GM19238 (cell line): ENCODE measurements around the gene HBE1.
"Not testable (repeated sequence)": the region's sequence is repeated elsewhere in the genome, so short reads cannot be mapped to it uniquely, and the experiment has no call there.

Experiments
- DNase-seq: peaks from one replicate; pipeline ENCODE4 v3.0.0; 2011; ENCODE audit warnings: low spot score; ENCODE audit not compliant: insufficient read length

The HBE1 gene

DNA sequence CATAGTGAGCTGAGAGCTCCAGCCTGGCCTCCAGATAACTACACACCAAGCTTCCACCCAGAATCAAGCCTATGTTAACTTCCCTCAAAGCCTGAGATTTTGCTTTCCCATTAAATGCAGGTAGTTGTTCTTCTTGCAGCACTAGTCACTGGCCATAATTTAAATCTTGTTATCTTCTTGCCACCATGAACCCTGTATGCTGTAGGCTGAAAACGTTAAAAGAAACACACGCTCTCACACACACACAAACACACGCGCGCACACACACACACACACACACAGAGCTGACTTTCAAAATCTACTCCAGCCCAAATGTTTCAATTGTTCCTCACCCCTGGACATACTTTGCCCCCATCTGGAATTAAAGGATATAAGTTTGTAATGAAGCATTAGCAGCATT is 16.3 kb downstream of the HBE1 start:
- not testable (repeated sequence) for DNase-seq

GRCh38 chr11:5252919-5253265 is 16.9 kb downstream of the HBE1 start:
- no peak for DNase-seq

DNA sequence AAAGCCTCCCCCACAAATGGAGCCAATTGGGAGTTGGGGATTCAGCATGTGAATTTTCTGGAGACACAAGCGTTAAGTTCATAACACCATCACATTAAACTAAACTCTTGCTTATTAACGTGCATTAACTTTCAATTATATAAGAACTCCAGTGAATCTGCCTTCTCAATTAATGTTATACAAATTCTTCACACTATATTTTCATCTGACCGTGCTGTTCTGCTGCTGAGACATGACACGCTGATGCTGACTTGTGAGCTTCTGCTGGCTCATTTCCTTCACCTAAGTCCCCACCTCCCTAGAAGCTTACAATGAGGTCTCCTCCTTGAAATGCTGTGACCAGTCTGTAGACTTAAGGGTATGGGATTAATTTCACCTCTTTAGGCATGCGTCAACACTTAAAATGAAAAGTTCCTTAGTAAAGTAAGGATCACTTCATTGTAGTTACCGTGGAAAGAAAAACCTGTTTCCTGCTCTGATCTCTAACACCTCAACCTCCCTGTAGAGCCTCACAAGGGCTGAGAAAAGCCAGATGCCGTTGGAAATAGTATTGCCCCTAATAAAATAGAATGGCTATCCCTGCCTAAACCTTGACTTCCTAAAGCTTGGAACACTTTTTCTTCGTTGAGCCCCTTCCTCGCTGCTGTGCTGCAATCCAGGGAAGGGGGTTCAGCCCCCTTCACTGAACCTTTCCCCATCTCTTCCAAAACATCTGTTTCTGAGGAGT is 17.4 kb downstream of the HBE1 start:
- DNase-seq: no peak

- DNase-seq: no peak
These were observed 18.0 kb downstream of the HBE1 start for GRCh38 chr11:5251746-5252145.

- no peak for DNase-seq
These were observed 19.1 kb downstream of the HBE1 start for GRCh38 chr11:5250543-5251204.

DNA sequence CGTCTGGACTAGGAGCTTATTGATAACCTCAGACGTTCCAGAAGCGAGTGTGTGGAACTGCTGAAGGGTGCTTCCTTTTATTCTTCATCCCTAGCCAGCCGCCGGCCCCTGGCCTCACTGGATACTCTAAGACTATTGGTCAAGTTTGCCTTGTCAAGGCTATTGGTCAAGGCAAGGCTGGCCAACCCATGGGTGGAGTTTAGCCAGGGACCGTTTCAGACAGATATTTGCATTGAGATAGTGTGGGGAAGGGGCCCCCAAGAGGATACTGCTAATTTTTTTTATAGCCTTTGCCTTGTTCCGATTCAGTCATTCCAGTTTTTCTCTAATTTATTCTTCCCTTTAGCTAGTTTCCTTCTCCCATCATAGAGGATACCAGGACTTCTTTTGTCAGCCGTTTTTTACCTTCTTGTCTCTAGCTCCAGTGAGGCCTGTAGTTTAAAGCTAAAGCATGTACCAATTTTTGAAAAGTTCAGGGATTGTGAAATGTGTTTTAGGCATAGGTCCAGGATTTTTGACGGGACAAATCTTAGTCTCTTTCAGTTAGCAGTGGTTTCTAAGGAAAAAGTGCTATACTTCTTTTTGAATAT is 19.8 kb downstream of the HBE1 start, which contains the start of gene HBG1:
Gene HBG1, minus strand, starts transcription at position 51 of the 590 bp plus-strand sequence. CDS start 53 bp downstream, outside the sequence.
- DNase-seq: not testable (repeated sequence)

GRCh38 chr11:5248498-5248897 is 21.2 kb downstream of the HBE1 start:
- not testable (repeated sequence) for DNase-seq

GRCh38 chr11:5247472-5248192 is 22.1 kb downstream of the HBE1 start:
- DNase-seq: no peak

GRCh38 chr11:5246772-5247471 is 22.8 kb downstream of the HBE1 start:
- DNase-seq: no peak

DNA sequence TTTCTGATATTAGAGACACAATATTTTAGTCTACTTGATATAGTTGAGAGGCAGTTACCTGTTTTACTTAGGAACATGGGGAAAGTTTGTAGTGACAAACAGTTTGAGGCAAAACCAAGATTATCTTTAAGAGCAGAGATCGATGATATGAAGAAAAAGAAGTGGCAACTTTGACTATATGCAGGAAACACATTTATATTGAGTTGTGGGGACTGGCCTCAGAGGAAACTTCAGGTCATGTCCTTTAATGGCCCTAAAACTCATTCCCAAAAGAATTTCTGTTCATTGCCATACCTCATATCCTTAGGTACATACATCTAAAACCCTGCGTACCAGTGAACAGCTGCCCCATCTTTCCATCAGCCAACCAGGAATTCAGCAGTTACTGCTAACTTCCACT is 24.6 kb downstream of the HBE1 start:
- DNase-seq: no peak

- no peak for DNase-seq
These were observed 25.9 kb downstream of the HBE1 start for GRCh38 chr11:5243816-5244180.

DNA sequence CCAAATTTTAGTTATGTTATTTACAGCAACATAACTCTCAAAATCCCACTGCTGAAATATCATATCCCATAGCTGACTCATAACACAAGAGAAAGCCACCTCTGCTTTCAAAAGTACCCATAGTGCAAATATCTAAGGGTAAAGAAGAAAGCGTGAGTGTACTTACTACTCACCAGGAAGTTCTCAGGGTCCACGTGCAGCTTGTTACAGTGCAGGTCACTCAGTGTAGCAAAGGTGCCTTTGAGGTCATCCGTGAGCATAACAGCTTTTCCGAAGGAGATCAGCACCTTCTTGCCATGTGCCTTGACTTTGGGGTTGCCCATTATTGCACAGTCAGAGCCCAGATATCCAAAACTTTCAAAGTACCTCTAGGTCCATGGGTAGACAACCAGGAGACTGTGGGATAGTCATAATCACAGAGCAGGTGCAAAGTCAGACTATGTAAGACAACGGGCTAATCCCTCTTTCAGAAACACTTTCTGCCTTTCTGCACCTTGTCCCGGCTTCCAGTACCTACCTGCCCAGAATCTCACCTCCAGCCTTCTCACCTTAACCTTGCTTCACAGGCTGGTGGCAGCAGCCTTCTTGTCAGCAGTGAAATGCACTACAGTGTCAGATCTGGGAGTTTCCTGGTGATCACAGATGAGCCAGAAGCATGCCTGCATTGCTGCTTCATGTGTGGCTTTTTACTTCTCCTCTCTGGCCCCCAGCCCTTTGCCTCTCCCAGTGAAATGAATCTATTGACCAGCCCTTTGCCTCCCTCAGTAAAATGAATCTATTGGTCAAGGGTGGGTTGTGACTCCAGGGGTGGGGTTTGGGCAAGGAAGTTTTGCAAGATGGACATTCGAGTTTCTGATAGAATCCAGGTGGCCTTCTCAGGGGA is 26.6 kb downstream of the HBE1 start:
- no peak for DNase-seq

GRCh38 chr11:5242208-5242607 is 27.5 kb downstream of the HBE1 start:
- DNase-seq: no peak

- DNase-seq: no peak
These were observed 28.3 kb downstream of the HBE1 start for GRCh38 chr11:5241458-5241857.

DNA sequence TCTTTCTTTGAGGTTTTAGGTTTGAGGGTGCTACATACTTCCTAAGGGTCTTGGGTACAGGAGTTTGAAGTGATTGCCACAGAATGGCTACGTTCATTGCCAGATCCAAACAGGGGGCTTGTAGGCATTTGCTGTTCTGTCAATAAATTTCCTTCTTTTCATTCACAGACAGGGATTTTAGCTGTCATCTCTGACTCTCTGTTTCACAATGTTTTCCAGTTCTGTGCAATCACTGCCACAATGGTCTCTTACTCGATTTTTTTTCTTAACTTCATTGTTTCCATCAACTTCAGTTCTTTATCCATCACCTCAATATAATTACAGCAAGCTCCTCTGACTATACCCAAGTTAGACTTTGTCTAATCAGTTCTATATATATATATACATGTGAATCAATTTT is 29.3 kb downstream of the HBE1 start:
- DNase-seq: no peak

GRCh38 chr11:5240056-5240455 is 29.7 kb downstream of the HBE1 start:
- no peak for DNase-seq

DNA sequence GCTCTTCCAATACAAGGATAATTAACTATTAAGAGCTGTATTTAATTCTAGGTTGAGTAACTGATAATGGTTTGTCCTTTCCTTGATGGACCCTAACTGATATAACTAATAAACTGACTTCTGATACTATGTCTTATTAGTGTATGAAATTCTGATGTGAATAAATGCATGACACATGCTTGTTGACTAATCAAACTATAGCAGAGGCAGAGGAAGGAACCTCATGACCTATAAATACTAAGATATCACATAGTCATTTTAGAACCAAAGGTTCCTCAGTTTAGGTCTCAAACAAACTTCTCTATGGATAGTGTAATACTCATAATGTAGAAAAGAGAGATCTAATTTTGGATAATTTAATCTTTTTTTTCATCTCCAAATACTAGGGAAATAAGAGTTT is 30.7 kb downstream of the HBE1 start:
- no peak for DNase-seq

GRCh38 chr11:5238486-5238885 is 31.3 kb downstream of the HBE1 start:
- no peak for DNase-seq

- DNase-seq: no peak
These were observed 32.3 kb downstream of the HBE1 start for GRCh38 chr11:5237420-5237819.

GRCh38 chr11:5235364-5236095 is 34.2 kb downstream of the HBE1 start:
- DNase-seq: no peak
